ENCODE results near the gene SZRD1. TPM values are rescaled to one million over a fixed set of nuclear protein-coding genes. Genes with fewer than 3 reads are reported as not detected.

Gene SZRD1
- polyA plus RNA-seq, 1 donor from 2014 or later, result 13.6 TPM

DNA sequence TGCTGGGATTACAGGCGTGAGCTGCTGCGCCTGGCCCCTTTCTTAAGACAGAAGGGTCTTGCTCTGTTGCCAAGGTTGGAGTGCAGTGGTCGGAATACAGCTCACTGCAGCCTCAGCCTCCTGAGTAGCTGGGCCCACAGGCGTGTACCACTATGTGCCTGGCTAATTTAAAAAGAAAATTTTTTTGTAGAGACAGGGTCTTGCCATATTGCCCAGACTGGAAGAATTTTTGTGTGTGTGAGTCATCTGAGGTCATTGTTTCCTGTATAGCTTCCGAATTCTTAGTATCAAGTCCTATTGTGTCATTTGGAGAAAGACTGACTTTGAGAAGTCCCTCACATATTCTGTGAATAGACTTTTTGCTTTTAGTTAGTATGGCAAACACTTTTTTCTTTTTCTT lies 4.7 kb downstream of the SZRD1 start:
- no peaks in the 10 kb centered on the region for H3K36me3 ChIP-seq (ENCODE audit: insufficient read depth, low read length)
- H3K4me3 ChIP-seq (ENCODE audit: low read length), result no peak overlapping the region
- peaks cover 3% of the 10 kb centered on the region for H4K20me1 ChIP-seq (ENCODE audit: insufficient read depth)
- H3K9me2 ChIP-seq (ENCODE audit: insufficient read depth, low read length), result no peaks in the 10 kb centered on the region
- H3K9ac ChIP-seq (ENCODE audit: low read length), result no peak overlapping the region
- H3K9me3 ChIP-seq (ENCODE audit: low read length), result no peaks in the 10 kb centered on the region
- TF ChIP-seq EP300 (conservative IDR thresholded peaks at IDR 0.05; ENCODE audit: poor library complexity, severe bottlenecking) (no peak), CTCF (IDR thresholded peaks at IDR 0.05; ENCODE audit: poor library complexity, severe bottlenecking) (no peak), RAD21 (conservative IDR thresholded peaks at IDR 0.05) (no peak), REST (IDR thresholded peaks at IDR 0.05; ENCODE audit: borderline replicate concordance) (no peak), TAF1 (IDR thresholded peaks at IDR 0.05; ENCODE audit: low read depth) (no peak), POLR2AphosphoS5 (IDR thresholded peaks at IDR 0.05) (no peak), EZH2 (IDR thresholded peaks at IDR 0.05; ENCODE audit: borderline replicate concordance, insufficient read depth, low read length, poor library complexity, severe bottlenecking) (no peak), SMC3 (conservative IDR thresholded peaks at IDR 0.05; ENCODE audit: poor library complexity) (no peak), MXI1 (conservative IDR thresholded peaks at IDR 0.05; ENCODE audit: poor library complexity, severe bottlenecking) (no peak)
- no peak overlapping the region for H3K4me2 ChIP-seq (ENCODE audit: low read length)
- no peak overlapping the region for H2AFZ ChIP-seq (ENCODE audit: low read depth, low read length)
- peaks cover 79% of the 10 kb centered on the region for H3K79me2 ChIP-seq (replicated peaks; ENCODE audit: insufficient read depth, low read length)
- H3F3A ChIP-seq (ENCODE audit: insufficient read depth, low read length, poor library complexity, severe bottlenecking), result no peaks in the 10 kb centered on the region
- no peaks in the 10 kb centered on the region for H3K27me3 ChIP-seq (ENCODE audit: insufficient read depth, low read depth, low read length)
- H3K27ac ChIP-seq (ENCODE audit: low read length), result no peak overlapping the region

GRCh38 chr1:16372535-16373285 lies 5.7 kb downstream of the SZRD1 start:
- H3K27ac ChIP-seq (ENCODE audit: low read length), result no peak overlapping the region
- no peak overlapping the region for H3K4me2 ChIP-seq (ENCODE audit: low read length)
- H3K9me2 ChIP-seq (ENCODE audit: insufficient read depth, low read length), result no peaks in the 10 kb centered on the region

More at GRCh38 chr1:16372535-16373285, 5.7 kb downstream of the SZRD1 start:
- no peak overlapping the region for H2AFZ ChIP-seq (ENCODE audit: low read depth, low read length)
- H3F3A ChIP-seq (ENCODE audit: insufficient read depth, low read length, poor library complexity, severe bottlenecking), result no peaks in the 10 kb centered on the region
- peaks cover 3% of the 10 kb centered on the region for H4K20me1 ChIP-seq (ENCODE audit: insufficient read depth)
- no peaks in the 10 kb centered on the region for H3K9me3 ChIP-seq (ENCODE audit: low read length)
- no peaks in the 10 kb centered on the region for H3K36me3 ChIP-seq (ENCODE audit: insufficient read depth, low read length)
- H3K27me3 ChIP-seq (ENCODE audit: insufficient read depth, low read depth, low read length), result no peaks in the 10 kb centered on the region
- no peak overlapping the region for H3K4me3 ChIP-seq (ENCODE audit: low read length)
- TF ChIP-seq POLR2AphosphoS5 (IDR thresholded peaks at IDR 0.05), result no peak
- no peak for TF ChIP-seq SMC3 (conservative IDR thresholded peaks at IDR 0.05; ENCODE audit: poor library complexity)
- TF ChIP-seq MXI1 (conservative IDR thresholded peaks at IDR 0.05; ENCODE audit: poor library complexity, severe bottlenecking), result no peak
- TF ChIP-seq EP300 (conservative IDR thresholded peaks at IDR 0.05; ENCODE audit: poor library complexity, severe bottlenecking), result no peak
- TF ChIP-seq EZH2 (IDR thresholded peaks at IDR 0.05; ENCODE audit: borderline replicate concordance, insufficient read depth, low read length, poor library complexity, severe bottlenecking), result no peak
- TF ChIP-seq TAF1 (IDR thresholded peaks at IDR 0.05; ENCODE audit: low read depth), result no peak
- TF ChIP-seq REST (IDR thresholded peaks at IDR 0.05; ENCODE audit: borderline replicate concordance), result no peak
- TF ChIP-seq RAD21 (conservative IDR thresholded peaks at IDR 0.05), result no peak
- no peak for TF ChIP-seq CTCF (IDR thresholded peaks at IDR 0.05; ENCODE audit: poor library complexity, severe bottlenecking)
- H3K79me2 ChIP-seq (replicated peaks; ENCODE audit: insufficient read depth, low read length), result peaks cover 83% of the 10 kb centered on the region
- no peak overlapping the region for H3K9ac ChIP-seq (ENCODE audit: low read length)

All from neural cell (in vitro differentiated cells).